ENCODE measurements around the gene SOAT1.

DNA sequence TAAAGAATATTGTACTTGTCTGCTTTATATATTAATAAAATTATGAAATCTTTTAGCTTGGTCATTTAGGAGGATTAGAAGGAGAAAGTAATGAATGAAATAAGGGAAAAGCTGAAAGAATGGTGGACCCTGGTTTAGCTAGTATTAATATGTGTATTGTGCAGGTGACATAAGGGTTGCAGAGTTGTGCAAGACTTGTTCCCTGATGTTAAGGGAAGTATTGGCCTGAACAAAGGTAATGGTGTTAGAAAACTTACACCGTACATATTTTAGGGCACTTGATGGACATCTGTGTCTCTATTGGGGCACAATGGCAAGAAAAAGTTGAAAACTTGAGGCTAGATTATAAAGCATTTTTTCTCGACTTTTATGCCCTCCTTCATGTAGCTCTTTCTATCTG lies 32.2 kb downstream of the SOAT1 start:
- TF ChIP-seq EP300 (IDR thresholded peaks at IDR 0.05) (no peak), CTCF (IDR thresholded peaks at IDR 0.05) (no peak), POLR2AphosphoS5 (IDR thresholded peaks at IDR 0.05) (no peak), POLR2A (IDR thresholded peaks at IDR 0.05) (no peak)

Data from stomach (tissue), 4 donors.